ENCODE results near the gene FBXO41. TPM values are rescaled to one million over a fixed set of nuclear protein-coding genes. Genes with fewer than 3 reads are reported as not detected.

Gene FBXO41
- total and polyA plus RNA-seq, 9 of the 15 experiments (the other 6 are each of a cell fraction or from before 2014, with no cell fraction given) = 0.21 to 8.2 (median 3.5) TPM

GRCh38 chr2:73289304-73289703 is 5.0 kb upstream of the FBXO41 start:
- in situ Hi-C loops (cut with MboI) = no loop called here
- H3K9me1 ChIP-seq (ENCODE audit: control insufficient read depth, insufficient read depth, low read length) = no peaks in the 10 kb centered on the region
- no peak for FAIRE-seq
- intact Hi-C loops (cut with micrococcal nuclease) = no loop called here
- ChIA-PET CTCF (ENCODE audit: low intra/inter-chr PET ratio) (no interaction called here), POLR2A (interaction anchor here (0.6 to 0.7 kb wide), 2 partner anchors 13 to 262 kb away, joined by 3 read pairs; no protein-coding TSS in a partner anchor)
- H4K20me1 ChIP-seq (replicated peaks; ENCODE audit: control insufficient read depth, insufficient read depth, low read length) = peaks cover 3% of the 10 kb centered on the region; the same call in 1 of the 2 replicates
- BruUV-seq (replicated peaks) = no TSS peak
- H3K4me2 ChIP-seq (ENCODE audit: insufficient read depth, low read length) = no peak overlapping the region
- no peak overlapping the region for H2AFZ ChIP-seq (ENCODE audit: low read depth, low read length)
- no peak overlapping the region for H3K9ac ChIP-seq (ENCODE audit: insufficient read depth in 1 of 2, low read depth in 2 of 2, low read length in 2 of 2)
- H3K27me3 ChIP-seq (ENCODE audit: control insufficient read depth in 2 of 2, insufficient read depth in 2 of 2, low read length in 2 of 2) = peaks cover 5 to 27% of the 10 kb centered on the region in 2 experiments; a peak in 4 of 5 replicates
- no peak overlapping the region for H3K4me3 ChIP-seq
- ATAC-seq = no peak
- no peak overlapping the region for H3K27ac ChIP-seq (ENCODE audit: extremely low read depth, low read depth, low read length)
- DNase-seq (ENCODE audit: extremely low read depth in 1 of 4, low spot score in 3 of 4) = no peak
- no peaks in the 10 kb centered on the region for H3K9me3 ChIP-seq (replicated peaks; ENCODE audit: control insufficient read depth, insufficient read depth, low read depth, low read length)
- H3K4me1 ChIP-seq (replicated peaks in 1 of 2; ENCODE audit: control insufficient read depth in 2 of 2, insufficient read depth in 2 of 2, low read length in 2 of 2) = peaks cover 0 to 38% of the 10 kb centered on the region in 2 experiments; a peak in 4 of 5 replicates
- no peaks in the 10 kb centered on the region for H3K36me3 ChIP-seq (ENCODE audit: control insufficient read depth, insufficient read depth, low read length)
- no peaks in the 10 kb centered on the region for H3K79me2 ChIP-seq (ENCODE audit: control insufficient read depth, insufficient read depth, low read length)
- no peak for TF ChIP-seq KAT7 (CRISPR knock-in tag; IDR thresholded peaks at IDR 0.05; ENCODE audit: borderline replicate concordance)
- no peak for TF ChIP-seq CCAR2 (IDR thresholded peaks at IDR 0.05; ENCODE audit: low read depth, low read length)
- TF ChIP-seq ZNF507 (tag; conservative IDR thresholded peaks at IDR 0.05) = no peak
- TF ChIP-seq, protein P1, sequence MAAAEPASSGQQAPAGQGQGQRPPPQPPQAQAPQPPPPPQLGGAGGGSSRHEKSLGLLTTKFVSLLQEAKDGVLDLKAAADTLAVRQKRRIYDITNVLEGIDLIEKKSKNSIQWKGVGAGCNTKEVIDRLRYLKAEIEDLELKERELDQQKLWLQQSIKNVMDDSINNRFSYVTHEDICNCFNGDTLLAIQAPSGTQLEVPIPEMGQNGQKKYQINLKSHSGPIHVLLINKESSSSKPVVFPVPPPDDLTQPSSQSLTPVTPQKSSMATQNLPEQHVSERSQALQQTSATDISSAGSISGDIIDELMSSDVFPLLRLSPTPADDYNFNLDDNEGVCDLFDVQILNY (CRISPR knock-in tag; IDR thresholded peaks at IDR 0.05) = no peak
- TF ChIP-seq ELK3 (CRISPR knock-in tag; IDR thresholded peaks at IDR 0.05) = no peak
- no peak for TF ChIP-seq LEF1 (IDR thresholded peaks at IDR 0.05)
- TF ChIP-seq ZNF696 (CRISPR knock-in tag; conservative IDR thresholded peaks at IDR 0.05) = no peak
- peak in 1 of 2 experiments; percentile 11; a peak in 1 of 4 replicates for TF ChIP-seq RAD21 (CRISPR knock-in tag; conservative IDR thresholded peaks at IDR 0.05 in 1 of 2, IDR thresholded peaks at IDR 0.05 in 1 of 2)
- TF ChIP-seq CTCF (IDR thresholded peaks at IDR 0.05 in 2 of 3, conservative IDR thresholded peaks at IDR 0.05 in 1 of 3; ENCODE audit: insufficient read depth in 2 of 3, low read depth in 1 of 3, low read length in 3 of 3) = peak in 2 of 3 experiments; percentile 8 to 32; a peak in 2 of 6 replicates
- TF ChIP-seq STAT5B (CRISPR knock-in tag; IDR thresholded peaks at IDR 0.05) = no peak
